Esophagus squamous epithelium (tissue), 4 donors: Measurements from ENCODE around the gene SFXN1.

Source experiments
- POLR2A ChIP-seq, 4 donors: fragments of 450-650 bp; IDR thresholded peaks; one replicate each; pipeline ENCODE4 v1.6.1; 2017; ENCODE audit warnings: antibody characterized with exemption in 4 of 4, mild to moderate bottlenecking in 4 of 4, moderate library complexity in 3 of 4
- TF ChIP-seq, protein P1 (sequence below), 6 experiments: fragments of 450-650 bp in 4 of 6; fragments of 200-600 bp in 2 of 6; sonication (generic) in 2 of 6; IDR thresholded peaks; one replicate each; pipeline ENCODE4 v1.5.1; 2016 to 2019; ENCODE audit warnings: antibody characterized with exemption in 6 of 6, mild to moderate bottlenecking in 4 of 6, moderate library complexity in 4 of 6

DNA sequence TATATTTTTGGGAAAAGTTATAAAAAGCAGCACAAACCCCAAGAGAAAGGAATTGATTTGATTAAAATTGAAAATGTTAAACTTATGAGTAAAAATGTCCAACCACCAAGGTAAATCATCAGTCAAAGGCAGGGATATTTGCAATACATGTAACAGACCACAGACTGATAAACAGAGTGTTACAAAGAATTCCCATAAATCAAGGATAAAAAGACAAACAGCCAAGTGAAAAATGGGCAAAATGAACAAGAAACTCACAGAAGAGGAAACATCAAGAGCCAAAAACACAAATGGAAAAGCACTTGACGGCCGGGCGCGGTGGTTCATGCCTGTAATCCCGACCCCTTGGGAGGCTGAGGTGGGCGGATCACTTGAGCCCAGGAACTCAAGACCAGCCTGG, 98.2 kb downstream of the SFXN1 start:
- TF ChIP-seq, protein P1, sequence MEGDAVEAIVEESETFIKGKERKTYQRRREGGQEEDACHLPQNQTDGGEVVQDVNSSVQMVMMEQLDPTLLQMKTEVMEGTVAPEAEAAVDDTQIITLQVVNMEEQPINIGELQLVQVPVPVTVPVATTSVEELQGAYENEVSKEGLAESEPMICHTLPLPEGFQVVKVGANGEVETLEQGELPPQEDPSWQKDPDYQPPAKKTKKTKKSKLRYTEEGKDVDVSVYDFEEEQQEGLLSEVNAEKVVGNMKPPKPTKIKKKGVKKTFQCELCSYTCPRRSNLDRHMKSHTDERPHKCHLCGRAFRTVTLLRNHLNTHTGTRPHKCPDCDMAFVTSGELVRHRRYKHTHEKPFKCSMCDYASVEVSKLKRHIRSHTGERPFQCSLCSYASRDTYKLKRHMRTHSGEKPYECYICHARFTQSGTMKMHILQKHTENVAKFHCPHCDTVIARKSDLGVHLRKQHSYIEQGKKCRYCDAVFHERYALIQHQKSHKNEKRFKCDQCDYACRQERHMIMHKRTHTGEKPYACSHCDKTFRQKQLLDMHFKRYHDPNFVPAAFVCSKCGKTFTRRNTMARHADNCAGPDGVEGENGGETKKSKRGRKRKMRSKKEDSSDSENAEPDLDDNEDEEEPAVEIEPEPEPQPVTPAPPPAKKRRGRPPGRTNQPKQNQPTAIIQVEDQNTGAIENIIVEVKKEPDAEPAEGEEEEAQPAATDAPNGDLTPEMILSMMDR (IDR thresholded peaks at IDR 0.05), result no peak
- no peak for TF ChIP-seq POLR2A (IDR thresholded peaks at IDR 0.05)
